ENCODE data around the gene STXBP6.

GRCh38 chr14:24784981-24785380 lies 265.0 kb downstream of the STXBP6 start:
- TF ChIP-seq ZFP30 (CRISPR knock-in tag; IDR thresholded peaks at IDR 0.05) (no peak), TOX (CRISPR knock-in tag; IDR thresholded peaks at IDR 0.05; ENCODE audit: borderline replicate concordance) (no peak), ZNF8 (CRISPR knock-in tag; IDR thresholded peaks at IDR 0.05) (no peak), ARNTL (CRISPR knock-in tag; IDR thresholded peaks at IDR 0.05; ENCODE audit: borderline replicate concordance, low read depth) (no peak), PPARA (CRISPR knock-in tag; IDR thresholded peaks at IDR 0.05; ENCODE audit: borderline replicate concordance) (no peak), ZNF70 (CRISPR knock-in tag; IDR thresholded peaks at IDR 0.05) (no peak), GLIS3 (CRISPR knock-in tag; IDR thresholded peaks at IDR 0.05) (no peak), ZC3H10 (CRISPR knock-in tag; IDR thresholded peaks at IDR 0.05) (no peak), PATZ1 (CRISPR knock-in tag; IDR thresholded peaks at IDR 0.05; ENCODE audit: borderline replicate concordance) (no peak), RARB (CRISPR knock-in tag; IDR thresholded peaks at IDR 0.05) (no peak), SNAI2 (CRISPR knock-in tag; IDR thresholded peaks at IDR 0.05) (no peak)
- TF ChIP-seq, protein P1, sequence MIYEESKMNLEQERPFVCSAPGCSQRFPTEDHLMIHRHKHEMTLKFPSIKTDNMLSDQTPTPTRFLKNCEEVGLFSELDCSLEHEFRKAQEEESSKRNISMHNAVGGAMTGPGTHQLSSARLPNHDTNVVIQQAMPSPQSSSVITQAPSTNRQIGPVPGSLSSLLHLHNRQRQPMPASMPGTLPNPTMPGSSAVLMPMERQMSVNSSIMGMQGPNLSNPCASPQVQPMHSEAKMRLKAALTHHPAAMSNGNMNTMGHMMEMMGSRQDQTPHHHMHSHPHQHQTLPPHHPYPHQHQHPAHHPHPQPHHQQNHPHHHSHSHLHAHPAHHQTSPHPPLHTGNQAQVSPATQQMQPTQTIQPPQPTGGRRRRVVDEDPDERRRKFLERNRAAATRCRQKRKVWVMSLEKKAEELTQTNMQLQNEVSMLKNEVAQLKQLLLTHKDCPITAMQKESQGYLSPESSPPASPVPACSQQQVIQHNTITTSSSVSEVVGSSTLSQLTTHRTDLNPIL (CRISPR knock-in tag; IDR thresholded peaks at IDR 0.05; ENCODE audit: low read depth) = no peak
- TF ChIP-seq, protein P2, sequence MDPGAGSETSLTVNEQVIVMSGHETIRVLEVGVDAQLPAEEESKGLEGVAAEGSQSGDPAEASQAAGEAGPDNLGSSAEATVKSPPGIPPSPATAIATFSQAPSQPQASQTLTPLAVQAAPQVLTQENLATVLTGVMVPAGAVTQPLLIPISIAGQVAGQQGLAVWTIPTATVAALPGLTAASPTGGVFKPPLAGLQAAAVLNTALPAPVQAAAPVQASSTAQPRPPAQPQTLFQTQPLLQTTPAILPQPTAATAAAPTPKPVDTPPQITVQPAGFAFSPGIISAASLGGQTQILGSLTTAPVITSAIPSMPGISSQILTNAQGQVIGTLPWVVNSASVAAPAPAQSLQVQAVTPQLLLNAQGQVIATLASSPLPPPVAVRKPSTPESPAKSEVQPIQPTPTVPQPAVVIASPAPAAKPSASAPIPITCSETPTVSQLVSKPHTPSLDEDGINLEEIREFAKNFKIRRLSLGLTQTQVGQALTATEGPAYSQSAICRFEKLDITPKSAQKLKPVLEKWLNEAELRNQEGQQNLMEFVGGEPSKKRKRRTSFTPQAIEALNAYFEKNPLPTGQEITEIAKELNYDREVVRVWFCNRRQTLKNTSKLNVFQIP (CRISPR knock-in tag; IDR thresholded peaks at IDR 0.05; ENCODE audit: borderline replicate concordance, low read depth) = no peak
- TF ChIP-seq, protein P3, sequence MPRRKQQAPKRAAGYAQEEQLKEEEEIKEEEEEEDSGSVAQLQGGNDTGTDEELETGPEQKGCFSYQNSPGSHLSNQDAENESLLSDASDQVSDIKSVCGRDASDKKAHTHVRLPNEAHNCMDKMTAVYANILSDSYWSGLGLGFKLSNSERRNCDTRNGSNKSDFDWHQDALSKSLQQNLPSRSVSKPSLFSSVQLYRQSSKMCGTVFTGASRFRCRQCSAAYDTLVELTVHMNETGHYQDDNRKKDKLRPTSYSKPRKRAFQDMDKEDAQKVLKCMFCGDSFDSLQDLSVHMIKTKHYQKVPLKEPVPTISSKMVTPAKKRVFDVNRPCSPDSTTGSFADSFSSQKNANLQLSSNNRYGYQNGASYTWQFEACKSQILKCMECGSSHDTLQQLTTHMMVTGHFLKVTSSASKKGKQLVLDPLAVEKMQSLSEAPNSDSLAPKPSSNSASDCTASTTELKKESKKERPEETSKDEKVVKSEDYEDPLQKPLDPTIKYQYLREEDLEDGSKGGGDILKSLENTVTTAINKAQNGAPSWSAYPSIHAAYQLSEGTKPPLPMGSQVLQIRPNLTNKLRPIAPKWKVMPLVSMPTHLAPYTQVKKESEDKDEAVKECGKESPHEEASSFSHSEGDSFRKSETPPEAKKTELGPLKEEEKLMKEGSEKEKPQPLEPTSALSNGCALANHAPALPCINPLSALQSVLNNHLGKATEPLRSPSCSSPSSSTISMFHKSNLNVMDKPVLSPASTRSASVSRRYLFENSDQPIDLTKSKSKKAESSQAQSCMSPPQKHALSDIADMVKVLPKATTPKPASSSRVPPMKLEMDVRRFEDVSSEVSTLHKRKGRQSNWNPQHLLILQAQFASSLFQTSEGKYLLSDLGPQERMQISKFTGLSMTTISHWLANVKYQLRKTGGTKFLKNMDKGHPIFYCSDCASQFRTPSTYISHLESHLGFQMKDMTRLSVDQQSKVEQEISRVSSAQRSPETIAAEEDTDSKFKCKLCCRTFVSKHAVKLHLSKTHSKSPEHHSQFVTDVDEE (CRISPR knock-in tag; IDR thresholded peaks at IDR 0.05) = no peak
